SK-N-SH (cell line): ENCODE data around the gene TRIM9. TPM values are rescaled to one million over a fixed set of nuclear protein-coding genes. Genes with fewer than 3 reads are reported as not detected.

Experiments
- CTCF ChIA-PET: fragments of 300-600, 350-600 bp; formaldehyde crosslinking; extraction: SDS; loops from one replicate; lab custom pipeline; 2021; lab: Yijun Ruan, JAX
- POLR2A ChIA-PET: fragments of 350-600 bp; sonication (Branson Sonifier 250); formaldehyde crosslinking; extraction: SDS; loops from one replicate; lab custom pipeline; 2020; ENCODE audit warnings: antibody characterized with exemption, inconsistent platforms; lab: Yijun Ruan, JAX
- DNase-seq: peaks from one replicate; pipeline ENCODE4 v3.0.0; 2012
- H2AFZ ChIP-seq: fragments of 200-600 bp; sonication (generic); 2 replicates; pipeline ENCODE4 v1.8.1; 2016; ENCODE audit warnings: antibody characterized with exemption, mild to moderate bottlenecking, low read depth
- H3F3A ChIP-seq: fragments of 200-600 bp; sonication (generic); replicated peaks from 2 replicates; pipeline ENCODE3; 2016; ENCODE audit warnings: antibody characterized with exemption, mild to moderate bottlenecking; ENCODE audit not compliant: insufficient read depth
- H3K27ac ChIP-seq, 2 experiments: fragments of 200-500 bp in 1 of 2; fragments of 200-600 bp in 1 of 2; sonication (Bioruptor generic) in 1 of 2; sonication (generic), shearing (Covaris generic) in 1 of 2; 2 replicates each; pipeline versions ENCODE4 v1.5.1 to v1.6.1; 2014 to 2016; ENCODE audit warnings: low read depth in 2 of 2, inconsistent platforms in 1 of 2, low read length in 1 of 2, mild to moderate bottlenecking in 1 of 2, mixed read lengths in 1 of 2
- H3K27me3 ChIP-seq: fragments of 200-600 bp; sonication (generic), shearing (Covaris generic); 2 replicates; pipeline ENCODE4 v1.6.1; 2016; ENCODE audit warnings: mixed run types; ENCODE audit not compliant: insufficient read depth
- H3K36me3 ChIP-seq, 2 experiments: fragments of 200-500 bp in 1 of 2; fragments of 200-600 bp in 1 of 2; sonication (Bioruptor generic) in 1 of 2; sonication (generic) in 1 of 2; replicated peaks in 1 of 2; 2 replicates each; pipeline versions ENCODE3 to v1.5.1; 2014 to 2016; ENCODE audit warnings: low read length in 1 of 2, mild to moderate bottlenecking in 1 of 2; ENCODE audit not compliant: insufficient read depth in 2 of 2, control insufficient read depth in 1 of 2
- H3K4me1 ChIP-seq, 2 experiments: fragments of 200-500 bp in 1 of 2; fragments of 200-600 bp in 1 of 2; sonication (Bioruptor generic) in 1 of 2; sonication (generic), shearing (Covaris generic) in 1 of 2; 2 replicates each; pipeline versions ENCODE4 v1.5.1 to v1.6.1; 2014 to 2016; ENCODE audit warnings: low read depth in 1 of 2, low read length in 1 of 2, mixed run types in 1 of 2; ENCODE audit not compliant: insufficient read depth in 2 of 2, control insufficient read depth in 1 of 2
- H3K4me2 ChIP-seq: fragments of 200-600 bp; sonication (generic), shearing (Covaris generic); 2 replicates; pipeline ENCODE4 v1.6.1; 2017; ENCODE audit warnings: mixed run types
- H3K4me3 ChIP-seq, 2 experiments: fragments of 200-500 bp in 1 of 2; fragments of 200-600 bp in 1 of 2; sonication (Bioruptor generic) in 1 of 2; sonication (generic), shearing (Covaris generic) in 1 of 2; 2 replicates each; pipeline versions ENCODE4 v1.5.1 to v1.8.1; 2014 to 2016; ENCODE audit warnings: low read depth in 2 of 2, inconsistent platforms in 1 of 2, low read length in 1 of 2, mild to moderate bottlenecking in 1 of 2, mixed read lengths in 1 of 2, moderate library complexity in 1 of 2
- H3K79me2 ChIP-seq: fragments of 200-600 bp; sonication (generic); 2 replicates; pipeline ENCODE4 v1.8.1; 2017; ENCODE audit warnings: mild to moderate bottlenecking; ENCODE audit not compliant: insufficient read depth
- H3K9ac ChIP-seq: fragments of 200-600 bp; sonication (generic); 2 replicates; pipeline ENCODE4 v1.6.1; 2017; ENCODE audit warnings: mixed run types
- H3K9me2 ChIP-seq: fragments of 200-600 bp; sonication (generic); 2 replicates; pipeline ENCODE4 v1.6.1; 2017; ENCODE audit warnings: mixed run types
- H3K9me3 ChIP-seq: fragments of 200-600 bp; sonication (generic); 2 replicates; pipeline ENCODE4 v1.6.1; 2017; ENCODE audit warnings: mixed run types, mild to moderate bottlenecking, moderate library complexity
- H4K20me1 ChIP-seq: fragments of 200-600 bp; sonication (generic); 2 replicates; pipeline ENCODE4 v1.6.1; 2017; ENCODE audit warnings: mild to moderate bottlenecking, mixed run types; ENCODE audit not compliant: insufficient read depth
- CHD2 ChIP-seq: fragments of 150-350 bp; IDR thresholded peaks from 2 replicates; pipeline ENCODE4 v1.6.1; 2018; ENCODE audit warnings: low read length; ENCODE audit not compliant: partially characterized antibody
- EP300 ChIP-seq, 2 experiments: IDR thresholded peaks; 2 replicates each; pipeline versions ENCODE4 v1.4.0 to v1.6.1; 2012; ENCODE audit warnings: borderline replicate concordance in 1 of 2, low read depth in 1 of 2, low read length in 1 of 2
- EZH2phosphoT487 ChIP-seq: fragments of 200-600 bp; sonication (generic); IDR thresholded peaks from 2 replicates; pipeline ENCODE4 v1.6.1; 2017; ENCODE audit warnings: low read depth, mixed run types, mild to moderate bottlenecking, antibody characterized with exemption, moderate library complexity, borderline replicate concordance
- FOSL2 ChIP-seq: IDR thresholded peaks from 2 replicates; pipeline ENCODE4 v1.4.0; 2012; ENCODE audit warnings: low read depth, mild to moderate bottlenecking, moderate library complexity, borderline replicate concordance
- GATA2 ChIP-seq: sonication (generic); formaldehyde crosslinking; IDR thresholded peaks from 2 replicates; pipeline ENCODE4 v1.5.0; 2020; ENCODE audit warnings: mild to moderate bottlenecking, missing genetic modification reagents
- IRF3 ChIP-seq: fragments of 150-350 bp; IDR thresholded peaks from 2 replicates; pipeline ENCODE4 v1.6.1; 2016; ENCODE audit warnings: mild to moderate bottlenecking, low read depth, low read length
- MAX ChIP-seq: IDR thresholded peaks from 2 replicates; pipeline ENCODE4 v1.4.0; 2012; ENCODE audit warnings: low read depth
- NRF1 ChIP-seq: IDR thresholded peaks from 2 replicates; pipeline ENCODE4 v1.6.1; 2012; ENCODE audit warnings: low read depth, mild to moderate bottlenecking, low read length
- RCOR1 ChIP-seq: fragments of 150-350 bp; IDR thresholded peaks from 2 replicates; pipeline ENCODE4 v1.6.1; 2017; ENCODE audit warnings: antibody characterized with exemption, low read length
- RFX5 ChIP-seq: IDR thresholded peaks from 2 replicates; pipeline ENCODE4 v1.6.1; 2012; ENCODE audit warnings: mild to moderate bottlenecking, improper control_type of control experiment, low read length
- TAF1 ChIP-seq: IDR thresholded peaks from 2 replicates; pipeline ENCODE4 v1.6.1; 2012; ENCODE audit warnings: low read depth, mild to moderate bottlenecking, low read length, moderate library complexity, borderline replicate concordance
- TCF12 ChIP-seq: IDR thresholded peaks from 2 replicates; pipeline ENCODE4 v1.4.0; 2012
- YY1 ChIP-seq: IDR thresholded peaks from 2 replicates; pipeline ENCODE4 v1.4.0; 2012; ENCODE audit warnings: low read depth, mild to moderate bottlenecking
- WGBS: methylation state at CpG from one replicate; pipeline ENCODE4 v1.1.6; 2017; ENCODE audit warnings: low lambda C conversion rate; 5-methylcytosine and 5-hydroxymethylcytosine counted together
- polyA plus RNA-seq, 3 experiments: library from polyadenylated mRNA; depleted of rRNA; stranded (reverse); fragments of >200 nt; gene quantifications; 2 replicates each; pipeline ENCODE4 v1.2.3, GENCODE V29; 2012
- TF ChIP-seq, protein P1 (sequence below): IDR thresholded peaks from 2 replicates; pipeline ENCODE4 v1.4.0; 2012; ENCODE audit warnings: low read depth, borderline replicate concordance
- TF ChIP-seq, protein P2 (sequence below): IDR thresholded peaks from 2 replicates; pipeline ENCODE4 v1.4.0; 2012; ENCODE audit warnings: low read depth, borderline replicate concordance
- TF ChIP-seq, protein P3 (sequence below): fragments of 200-600 bp; sonication (generic); IDR thresholded peaks from 2 replicates; pipeline ENCODE4 v1.6.1; 2017; ENCODE audit warnings: antibody characterized with exemption, mild to moderate bottlenecking, moderate library complexity
- TF ChIP-seq, protein P4 (sequence below): IDR thresholded peaks from 2 replicates; pipeline ENCODE4; 2012

The TRIM9 gene
- polyA plus RNA-seq, 1 of the 3 experiments (the other 2 are of a cell fraction), result 3.9 TPM

GRCh38 chr14:51084962-51085361, 9.9 kb downstream of the TRIM9 start:
- Histone ChIP-seq H3K9ac (no peak overlapping the region), H3K36me3 (no peaks in the 10 kb centered on the region), H3K9me2 (no peaks in the 10 kb centered on the region), H3F3A (peaks cover 3% of the 10 kb centered on the region), H3K9me3 (no peaks in the 10 kb centered on the region), H4K20me1 (no peaks in the 10 kb centered on the region), H3K4me2 (no peak overlapping the region), H3K27me3 (no peaks in the 10 kb centered on the region), H3K79me2 (no peaks in the 10 kb centered on the region; the same call in 1 of the 2 replicates), H3K4me3 (no peak overlapping the region), H2AFZ (no peak overlapping the region), H3K4me1 (peaks cover 0 to 3% of the 10 kb centered on the region in 2 experiments; a peak in 1 of 4 replicates), H3K27ac (no peak overlapping the region)
- no peak for TF ChIP-seq RCOR1
- TF ChIP-seq NRF1, result no peak
- no peak for TF ChIP-seq RFX5
- TF ChIP-seq FOSL2, result no peak
- TF ChIP-seq GATA2 (CRISPR knock-in tag), result no peak
- TF ChIP-seq TAF1, result no peak
- no peak for DNase-seq
- WGBS, result 95% methylated on average over 3 of the region's 3 CpGs
- CTCF ChIA-PET, result interaction anchor here (1.0 kb wide), 1 partner anchor 9 kb away, joined by 3 read pairs; no protein-coding TSS in a partner anchor
- POLR2A ChIA-PET, result interaction anchor here (2.0 kb wide), 1 partner anchor 11 kb away, joined by 7 read pairs; the partner anchor contains the start of gene TRIM9

GRCh38 chr14:51084507-51084906, 10.4 kb downstream of the TRIM9 start:
- Histone ChIP-seq H3K27ac (no peak overlapping the region), H3K79me2 (no peaks in the 10 kb centered on the region; the same call in 1 of the 2 replicates), H3K36me3 (no peaks in the 10 kb centered on the region), H3K9me3 (no peaks in the 10 kb centered on the region), H3K4me1 (peaks cover 0 to 6% of the 10 kb centered on the region in 2 experiments; a peak in 3 of 4 replicates), H3K9me2 (no peaks in the 10 kb centered on the region), H3K27me3 (no peaks in the 10 kb centered on the region), H2AFZ (no peak overlapping the region), H3K9ac (no peak overlapping the region), H3F3A (no peaks in the 10 kb centered on the region), H4K20me1 (no peaks in the 10 kb centered on the region), H3K4me3 (no peak overlapping the region), H3K4me2 (no peak overlapping the region)
- no peak for DNase-seq
- ChIA-PET CTCF (interaction anchor here (0.8 to 2.1 kb wide), 3 partner anchors 10 to 692 kb away, joined by 3 to 8 read pairs (median 3); no protein-coding TSS in a partner anchor), POLR2A (interaction anchor here (2.0 kb wide), 1 partner anchor 11 kb away, joined by 7 read pairs; the partner anchor contains the start of gene TRIM9)
- no peak for TF ChIP-seq NRF1
- TF ChIP-seq EP300 (IDR thresholded peaks at IDR 0.05; ENCODE audit: borderline replicate concordance in 1 of 2, low read depth in 1 of 2, low read length in 1 of 2), result no peak
- TF ChIP-seq EZH2phosphoT487, result no peak
- TF ChIP-seq, protein P1, sequence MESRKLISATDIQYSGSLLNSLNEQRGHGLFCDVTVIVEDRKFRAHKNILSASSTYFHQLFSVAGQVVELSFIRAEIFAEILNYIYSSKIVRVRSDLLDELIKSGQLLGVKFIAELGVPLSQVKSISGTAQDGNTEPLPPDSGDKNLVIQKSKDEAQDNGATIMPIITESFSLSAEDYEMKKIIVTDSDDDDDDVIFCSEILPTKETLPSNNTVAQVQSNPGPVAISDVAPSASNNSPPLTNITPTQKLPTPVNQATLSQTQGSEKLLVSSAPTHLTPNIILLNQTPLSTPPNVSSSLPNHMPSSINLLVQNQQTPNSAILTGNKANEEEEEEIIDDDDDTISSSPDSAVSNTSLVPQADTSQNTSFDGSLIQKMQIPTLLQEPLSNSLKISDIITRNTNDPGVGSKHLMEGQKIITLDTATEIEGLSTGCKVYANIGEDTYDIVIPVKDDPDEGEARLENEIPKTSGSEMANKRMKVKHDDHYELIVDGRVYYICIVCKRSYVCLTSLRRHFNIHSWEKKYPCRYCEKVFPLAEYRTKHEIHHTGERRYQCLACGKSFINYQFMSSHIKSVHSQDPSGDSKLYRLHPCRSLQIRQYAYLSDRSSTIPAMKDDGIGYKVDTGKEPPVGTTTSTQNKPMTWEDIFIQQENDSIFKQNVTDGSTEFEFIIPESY, result no peak
- TF ChIP-seq, protein P2, sequence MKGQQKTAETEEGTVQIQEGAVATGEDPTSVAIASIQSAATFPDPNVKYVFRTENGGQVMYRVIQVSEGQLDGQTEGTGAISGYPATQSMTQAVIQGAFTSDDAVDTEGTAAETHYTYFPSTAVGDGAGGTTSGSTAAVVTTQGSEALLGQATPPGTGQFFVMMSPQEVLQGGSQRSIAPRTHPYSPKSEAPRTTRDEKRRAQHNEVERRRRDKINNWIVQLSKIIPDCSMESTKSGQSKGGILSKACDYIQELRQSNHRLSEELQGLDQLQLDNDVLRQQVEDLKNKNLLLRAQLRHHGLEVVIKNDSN, result no peak
- TF ChIP-seq IRF3, result no peak
- TF ChIP-seq, protein P3, sequence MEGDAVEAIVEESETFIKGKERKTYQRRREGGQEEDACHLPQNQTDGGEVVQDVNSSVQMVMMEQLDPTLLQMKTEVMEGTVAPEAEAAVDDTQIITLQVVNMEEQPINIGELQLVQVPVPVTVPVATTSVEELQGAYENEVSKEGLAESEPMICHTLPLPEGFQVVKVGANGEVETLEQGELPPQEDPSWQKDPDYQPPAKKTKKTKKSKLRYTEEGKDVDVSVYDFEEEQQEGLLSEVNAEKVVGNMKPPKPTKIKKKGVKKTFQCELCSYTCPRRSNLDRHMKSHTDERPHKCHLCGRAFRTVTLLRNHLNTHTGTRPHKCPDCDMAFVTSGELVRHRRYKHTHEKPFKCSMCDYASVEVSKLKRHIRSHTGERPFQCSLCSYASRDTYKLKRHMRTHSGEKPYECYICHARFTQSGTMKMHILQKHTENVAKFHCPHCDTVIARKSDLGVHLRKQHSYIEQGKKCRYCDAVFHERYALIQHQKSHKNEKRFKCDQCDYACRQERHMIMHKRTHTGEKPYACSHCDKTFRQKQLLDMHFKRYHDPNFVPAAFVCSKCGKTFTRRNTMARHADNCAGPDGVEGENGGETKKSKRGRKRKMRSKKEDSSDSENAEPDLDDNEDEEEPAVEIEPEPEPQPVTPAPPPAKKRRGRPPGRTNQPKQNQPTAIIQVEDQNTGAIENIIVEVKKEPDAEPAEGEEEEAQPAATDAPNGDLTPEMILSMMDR, result no peak
- TF ChIP-seq FOSL2, result no peak
- TF ChIP-seq RFX5, result no peak
- TF ChIP-seq YY1, result no peak
- no peak for TF ChIP-seq MAX
- TF ChIP-seq CHD2, result no peak
- TF ChIP-seq, protein P4, sequence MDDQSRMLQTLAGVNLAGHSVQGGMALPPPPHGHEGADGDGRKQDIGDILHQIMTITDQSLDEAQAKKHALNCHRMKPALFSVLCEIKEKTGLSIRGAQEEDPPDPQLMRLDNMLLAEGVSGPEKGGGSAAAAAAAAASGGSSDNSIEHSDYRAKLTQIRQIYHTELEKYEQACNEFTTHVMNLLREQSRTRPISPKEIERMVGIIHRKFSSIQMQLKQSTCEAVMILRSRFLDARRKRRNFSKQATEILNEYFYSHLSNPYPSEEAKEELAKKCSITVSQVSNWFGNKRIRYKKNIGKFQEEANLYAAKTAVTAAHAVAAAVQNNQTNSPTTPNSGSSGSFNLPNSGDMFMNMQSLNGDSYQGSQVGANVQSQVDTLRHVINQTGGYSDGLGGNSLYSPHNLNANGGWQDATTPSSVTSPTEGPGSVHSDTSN, result no peak
- no peak for TF ChIP-seq TCF12
- TF ChIP-seq RCOR1, result no peak
